ENCODE data around the gene DOLK.

Gene DOLK

DNA sequence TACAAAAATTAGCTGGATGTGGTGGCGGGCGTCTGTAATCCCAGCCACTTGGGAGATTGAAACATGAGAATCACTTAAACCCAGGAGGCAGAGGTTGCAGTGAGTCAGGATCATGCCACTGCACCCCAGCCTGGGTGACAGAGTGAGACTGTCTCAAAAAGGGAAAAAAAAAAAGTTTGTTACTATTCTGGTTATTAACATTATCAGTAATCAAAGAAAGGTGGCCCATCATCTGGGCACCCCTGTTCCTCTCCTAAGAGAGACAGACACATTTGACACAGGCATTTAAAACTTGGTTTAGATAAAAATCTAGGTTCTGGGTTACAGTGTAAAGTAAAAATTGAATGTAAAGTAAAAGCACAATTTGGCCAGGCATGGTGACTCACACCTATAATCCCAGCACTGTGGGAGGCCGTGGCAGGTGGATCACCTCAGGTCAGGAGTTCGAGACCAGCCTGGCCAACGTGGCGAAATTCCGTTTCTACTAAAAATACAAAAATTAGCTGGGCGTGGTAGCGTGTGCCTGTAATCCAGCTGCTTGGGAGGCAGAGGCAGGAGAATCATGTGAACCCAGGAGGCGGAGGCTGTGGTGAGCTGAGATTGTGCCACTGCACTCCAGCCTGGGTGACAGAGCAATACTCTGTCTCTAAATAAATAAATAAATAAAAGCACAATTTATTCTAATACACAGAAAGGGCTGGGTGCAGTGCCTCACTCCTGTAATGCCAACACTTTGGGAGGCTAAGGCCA lies 43.4 kb downstream of the DOLK start:
- DNase-seq, result no peak

- no peak for DNase-seq
Observed at GRCh38 chr9:128903079-128903461, 44.3 kb downstream of the DOLK start.

DNA sequence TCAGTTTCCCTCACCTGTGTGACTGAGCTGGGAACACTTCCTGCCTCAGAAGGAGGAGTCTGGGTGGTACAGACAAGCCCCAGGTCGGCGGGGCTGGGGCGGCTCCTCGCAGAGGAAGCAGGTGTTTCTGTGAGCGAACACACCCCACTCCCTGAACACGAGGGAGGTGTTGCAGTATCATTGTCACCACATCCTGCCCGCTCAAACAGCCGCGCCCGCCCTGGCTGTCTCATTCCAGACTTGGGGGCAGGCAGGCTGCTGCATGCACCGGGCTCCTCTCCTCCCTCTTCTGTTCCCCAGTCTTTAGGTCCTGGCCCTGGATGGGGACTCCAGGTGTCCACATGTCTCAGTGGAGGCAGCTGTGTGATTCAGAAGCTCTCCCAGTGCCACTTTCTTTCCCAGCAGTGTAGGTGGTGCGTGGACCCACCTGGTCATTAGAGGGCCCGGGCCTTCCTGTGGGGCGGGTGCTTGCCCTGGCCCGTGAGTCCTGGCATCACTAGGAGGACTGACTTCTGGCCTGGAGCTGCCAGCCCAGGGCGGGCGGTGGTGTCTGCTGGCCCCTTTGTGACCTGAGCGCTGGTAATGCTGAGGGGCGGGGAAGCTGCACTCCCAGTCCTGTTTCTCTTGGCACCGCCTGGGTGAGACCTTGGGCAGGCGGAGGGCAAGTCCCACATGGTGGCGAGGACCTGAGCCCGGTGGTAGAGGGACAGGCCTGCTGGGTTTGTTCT lies 44.9 kb downstream of the DOLK start:
- peak; percentile 80 for DNase-seq

DNA sequence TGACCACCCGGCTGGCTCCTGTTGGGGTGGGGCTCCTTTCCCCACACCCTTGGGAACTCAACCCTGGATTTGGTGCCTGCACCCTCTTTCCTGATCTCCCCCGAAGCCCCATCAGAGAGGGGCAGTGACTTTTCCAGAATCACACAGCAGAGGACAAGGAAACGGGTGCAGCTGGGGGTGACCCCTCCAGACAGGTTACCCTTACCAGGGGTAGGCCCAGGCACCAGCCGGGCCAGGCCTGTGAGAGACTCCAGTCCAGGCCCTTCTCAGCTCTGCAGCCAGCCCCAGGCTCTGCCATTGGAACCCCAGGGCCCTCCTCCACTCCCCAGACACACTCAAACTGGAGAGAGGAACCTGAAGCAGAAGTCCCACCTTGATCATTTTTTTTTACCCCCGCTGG lies 45.6 kb downstream of the DOLK start:
- DNase-seq, result no peak

- DNase-seq, result no peak
Observed at GRCh38 chr9:128901379-128901778, 46.0 kb downstream of the DOLK start.

DNA sequence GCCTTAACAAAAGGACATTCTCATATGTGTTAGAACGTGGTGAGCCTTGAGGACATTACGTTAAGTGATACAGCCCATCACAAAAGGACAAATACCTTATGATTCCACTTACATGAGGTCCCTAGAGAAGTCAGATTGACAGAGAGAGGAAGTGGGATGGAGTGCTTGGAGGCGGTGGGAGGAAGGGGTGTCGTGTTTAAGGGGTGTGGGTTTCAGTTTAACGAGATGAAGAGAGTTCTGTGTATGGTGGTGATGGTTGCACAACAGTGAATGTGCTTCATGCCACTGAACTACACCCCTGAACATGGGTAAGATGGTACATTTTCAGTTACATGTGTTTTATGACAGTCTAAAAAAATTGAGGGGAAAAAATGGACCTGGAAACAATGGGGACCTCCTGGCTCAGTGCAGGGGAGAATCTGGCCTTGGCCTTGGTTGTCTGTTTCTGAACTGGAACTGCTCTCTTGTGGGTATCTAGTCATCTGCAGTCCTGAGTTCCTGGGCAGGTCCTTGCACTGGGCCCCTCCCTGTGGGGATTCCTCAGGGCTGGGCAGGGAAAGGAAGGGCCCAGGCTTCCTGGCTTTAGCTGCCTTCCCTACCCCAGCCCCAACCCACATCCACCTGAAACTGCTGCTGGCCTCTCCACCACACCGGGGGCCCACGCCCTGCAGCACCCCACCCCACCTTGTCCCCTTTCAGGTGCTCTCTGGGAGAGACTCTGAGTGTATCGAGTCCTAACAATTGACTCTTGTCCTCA lies 47.7 kb downstream of the DOLK start:
- DNase-seq, result no peak

- DNase-seq, result no peak
Observed at GRCh38 chr9:128898845-128899565, 48.4 kb downstream of the DOLK start.

GRCh38 chr9:128898382-128898781 lies 49.0 kb downstream of the DOLK start:
- DNase-seq, result no peak

GRCh38 chr9:128895556-128895955 lies 51.8 kb downstream of the DOLK start:
- no peak for DNase-seq

Measured in effector CD4-positive, alpha-beta T cell (primary cell).